ENCODE data around the gene SLC25A47.

SLC25A47 gene

DNA sequence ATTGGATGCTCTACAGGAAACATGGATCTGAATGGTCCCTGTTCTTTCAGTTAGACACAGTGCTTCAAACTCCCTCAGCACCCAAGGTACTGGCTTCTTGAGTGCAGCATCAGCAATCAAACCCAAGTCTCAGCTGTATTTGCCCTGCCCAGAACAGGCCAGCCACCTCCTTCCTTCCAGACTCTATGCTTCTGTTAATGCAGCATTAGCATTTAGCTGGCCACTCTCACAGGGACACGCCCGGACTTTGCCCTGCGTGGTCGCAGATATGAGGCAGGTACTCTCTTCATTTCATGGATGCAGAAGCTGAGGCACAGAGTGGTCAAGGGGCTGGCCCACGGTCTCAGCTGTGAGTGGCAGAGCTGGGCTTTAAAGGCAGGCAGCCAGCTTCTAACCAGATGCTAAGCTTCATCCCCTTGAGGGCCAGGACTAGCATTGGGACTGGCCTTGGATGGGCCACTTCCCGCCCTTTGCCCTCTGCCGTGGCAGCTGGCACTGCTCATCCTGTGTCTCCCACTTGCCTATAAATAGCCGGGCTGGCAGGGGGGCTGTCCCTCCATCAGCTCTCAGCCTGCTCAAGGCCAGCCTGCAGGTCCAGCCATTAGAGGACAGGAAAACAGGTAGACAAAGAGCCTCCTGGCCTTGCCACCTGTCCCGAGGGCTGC lies 1.5 kb upstream of the SLC25A47 start:
- Histone ChIP-seq H3K4me3 (IDR thresholded peaks at IDR 0.05; ENCODE audit: insufficient read depth, low read depth, low read length) (no peak overlapping the region), H4K20me1 (ENCODE audit: insufficient read depth) (no peaks in the 10 kb centered on the region), H3K27me3 (ENCODE audit: insufficient read depth, low read depth) (no peaks in the 10 kb centered on the region), H2AFZ (ENCODE audit: low read depth) (no peak overlapping the region), H3K4me1 (ENCODE audit: low read depth, poor library complexity, severe bottlenecking) (no peaks in the 10 kb centered on the region), H3K36me3 (ENCODE audit: insufficient read depth) (no peaks in the 10 kb centered on the region), H3K9ac (no peak overlapping the region), H3K79me2 (ENCODE audit: insufficient read depth, low read depth) (no peaks in the 10 kb centered on the region), H3K27ac (no peak overlapping the region), H3K4me2 (no peak overlapping the region)
- TF ChIP-seq, protein P1, sequence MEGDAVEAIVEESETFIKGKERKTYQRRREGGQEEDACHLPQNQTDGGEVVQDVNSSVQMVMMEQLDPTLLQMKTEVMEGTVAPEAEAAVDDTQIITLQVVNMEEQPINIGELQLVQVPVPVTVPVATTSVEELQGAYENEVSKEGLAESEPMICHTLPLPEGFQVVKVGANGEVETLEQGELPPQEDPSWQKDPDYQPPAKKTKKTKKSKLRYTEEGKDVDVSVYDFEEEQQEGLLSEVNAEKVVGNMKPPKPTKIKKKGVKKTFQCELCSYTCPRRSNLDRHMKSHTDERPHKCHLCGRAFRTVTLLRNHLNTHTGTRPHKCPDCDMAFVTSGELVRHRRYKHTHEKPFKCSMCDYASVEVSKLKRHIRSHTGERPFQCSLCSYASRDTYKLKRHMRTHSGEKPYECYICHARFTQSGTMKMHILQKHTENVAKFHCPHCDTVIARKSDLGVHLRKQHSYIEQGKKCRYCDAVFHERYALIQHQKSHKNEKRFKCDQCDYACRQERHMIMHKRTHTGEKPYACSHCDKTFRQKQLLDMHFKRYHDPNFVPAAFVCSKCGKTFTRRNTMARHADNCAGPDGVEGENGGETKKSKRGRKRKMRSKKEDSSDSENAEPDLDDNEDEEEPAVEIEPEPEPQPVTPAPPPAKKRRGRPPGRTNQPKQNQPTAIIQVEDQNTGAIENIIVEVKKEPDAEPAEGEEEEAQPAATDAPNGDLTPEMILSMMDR (conservative IDR thresholded peaks at IDR 0.05; ENCODE audit: low read depth, low read length): no peak

DNA sequence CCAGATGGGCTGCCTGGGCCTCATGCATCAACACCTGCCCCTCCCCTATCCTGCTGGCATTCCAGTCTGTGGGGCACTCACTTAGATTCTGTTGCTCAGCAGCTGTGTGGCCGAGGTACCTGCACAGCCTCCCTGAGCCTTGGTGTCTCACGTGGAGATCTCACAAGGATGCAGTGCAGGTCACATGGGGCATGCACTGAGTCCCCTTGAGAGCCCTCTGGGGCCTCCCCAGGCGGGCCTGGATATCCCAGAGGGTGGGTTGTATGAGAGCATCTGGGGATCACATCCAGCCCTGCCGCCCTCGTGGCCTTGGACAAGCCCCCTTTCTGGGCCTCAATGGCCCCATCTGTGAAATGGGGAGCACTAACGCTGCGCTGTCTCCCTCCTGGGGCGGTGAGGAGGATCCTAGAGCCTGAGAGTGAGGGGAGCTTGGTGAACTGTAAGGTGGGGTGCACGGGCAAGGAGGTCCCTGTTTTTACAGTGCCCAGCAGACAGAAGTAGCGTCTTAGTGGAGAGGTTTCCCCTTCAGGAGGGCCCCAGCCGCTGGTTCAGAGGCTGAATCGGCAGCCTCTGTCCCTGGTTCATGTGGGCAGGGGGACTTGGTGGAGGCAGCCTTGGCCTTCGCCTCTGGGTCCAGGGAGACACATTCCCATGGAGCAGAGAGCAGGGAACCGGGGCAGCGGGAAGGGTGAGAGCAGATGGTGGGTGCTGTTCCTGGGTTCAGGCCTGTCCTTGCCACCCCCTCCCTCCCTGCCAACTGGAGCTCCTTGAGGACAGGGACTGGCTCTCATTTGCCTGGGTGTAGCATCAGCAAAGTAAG lies 791 bp upstream of the SLC25A47 start:
- Histone ChIP-seq H3K36me3 (ENCODE audit: insufficient read depth) (no peaks in the 10 kb centered on the region), H3K4me1 (ENCODE audit: low read depth, poor library complexity, severe bottlenecking) (no peaks in the 10 kb centered on the region), H3K27me3 (ENCODE audit: insufficient read depth, low read depth) (no peaks in the 10 kb centered on the region), H3K4me2 (no peak overlapping the region), H3K9ac (no peak overlapping the region), H3K4me3 (IDR thresholded peaks at IDR 0.05; ENCODE audit: insufficient read depth, low read depth, low read length) (no peak overlapping the region), H3K79me2 (ENCODE audit: insufficient read depth, low read depth) (no peaks in the 10 kb centered on the region), H3K27ac (no peak overlapping the region), H2AFZ (ENCODE audit: low read depth) (no peak overlapping the region), H4K20me1 (ENCODE audit: insufficient read depth) (no peaks in the 10 kb centered on the region)
- TF ChIP-seq, protein P1 (conservative IDR thresholded peaks at IDR 0.05; ENCODE audit: low read depth, low read length): no peak

- no peak overlapping the region for H3K4me2 ChIP-seq
- H3K27ac ChIP-seq: no peak overlapping the region
- H4K20me1 ChIP-seq (ENCODE audit: insufficient read depth): no peaks in the 10 kb centered on the region
- H3K4me3 ChIP-seq (IDR thresholded peaks at IDR 0.05; ENCODE audit: insufficient read depth, low read depth, low read length): no peak overlapping the region
- H2AFZ ChIP-seq (ENCODE audit: low read depth): no peak overlapping the region
- H3K36me3 ChIP-seq (ENCODE audit: insufficient read depth): no peaks in the 10 kb centered on the region
- TF ChIP-seq, protein P1 (conservative IDR thresholded peaks at IDR 0.05; ENCODE audit: low read depth, low read length): no peak
- H3K4me1 ChIP-seq (ENCODE audit: low read depth, poor library complexity, severe bottlenecking): no peaks in the 10 kb centered on the region
- H3K27me3 ChIP-seq (ENCODE audit: insufficient read depth, low read depth): no peaks in the 10 kb centered on the region
- no peaks in the 10 kb centered on the region for H3K79me2 ChIP-seq (ENCODE audit: insufficient read depth, low read depth)
- H3K9ac ChIP-seq: no peak overlapping the region
Observed at GRCh38 chr14:100323942-100324307, 786 bp downstream of the SLC25A47 start.

DNA sequence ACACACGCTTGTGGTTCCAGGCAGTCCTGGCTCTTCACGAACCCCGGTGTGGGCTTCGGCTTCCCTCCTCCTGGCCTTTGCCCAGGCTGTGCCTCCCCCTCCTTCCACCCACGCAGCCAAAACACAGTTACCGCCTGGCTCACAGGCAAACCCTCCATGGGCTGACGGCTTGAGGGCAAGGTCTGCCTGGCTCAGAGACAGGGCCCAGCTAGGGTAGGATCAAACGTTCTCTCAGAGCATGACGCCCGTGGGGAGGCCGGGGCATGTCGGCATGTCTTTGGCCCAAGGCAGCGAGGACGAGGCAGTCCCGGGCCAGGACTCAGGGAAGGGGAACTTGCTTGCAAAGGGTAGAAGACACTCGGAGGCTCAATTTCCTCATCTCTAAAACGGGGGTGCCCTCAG lies 2.1 kb downstream of the SLC25A47 start:
- H2AFZ ChIP-seq (ENCODE audit: low read depth): no peak overlapping the region
- TF ChIP-seq, protein P1 (conservative IDR thresholded peaks at IDR 0.05; ENCODE audit: low read depth, low read length): no peak
- H3K27ac ChIP-seq: no peak overlapping the region
- no peaks in the 10 kb centered on the region for H3K4me1 ChIP-seq (ENCODE audit: low read depth, poor library complexity, severe bottlenecking)
- no peaks in the 10 kb centered on the region for H3K27me3 ChIP-seq (ENCODE audit: insufficient read depth, low read depth)
- H3K36me3 ChIP-seq (ENCODE audit: insufficient read depth): no peaks in the 10 kb centered on the region
- no peak overlapping the region for H3K9ac ChIP-seq
- H3K4me2 ChIP-seq: no peak overlapping the region
- no peaks in the 10 kb centered on the region for H3K79me2 ChIP-seq (ENCODE audit: insufficient read depth, low read depth)
- H4K20me1 ChIP-seq (ENCODE audit: insufficient read depth): no peaks in the 10 kb centered on the region
- H3K4me3 ChIP-seq (IDR thresholded peaks at IDR 0.05; ENCODE audit: insufficient read depth, low read depth, low read length): no peak overlapping the region

Data from KMS-11 (cell line).